GM12892 (cell line): ENCODE results near the gene CCDC33.

Experiments used
- DNase-seq: peaks from one replicate; pipeline ENCODE4 v3.0.0; 2011; ENCODE audit not compliant: insufficient read length
- FAIRE-seq: peaks from 2 replicates; lab custom pipeline; 2011; peaks lifted over from hg19 to GRCh38; lab: Jason Lieb, UNC
- POLR2A ChIP-seq: IDR thresholded peaks from 2 replicates; pipeline ENCODE4 v1.6.1; 2011; ENCODE audit warnings: low read depth, low read length, control low read depth
- POLR2AphosphoS5 ChIP-seq: IDR thresholded peaks from 2 replicates; pipeline ENCODE4 v1.6.1; 2011; ENCODE audit warnings: low read depth, low read length, control low read depth
- TAF1 ChIP-seq: IDR thresholded peaks from 2 replicates; pipeline ENCODE4 v1.6.1; 2011; ENCODE audit warnings: low read depth, mild to moderate bottlenecking, control low read depth, low read length, borderline replicate concordance

CCDC33 gene

DNA sequence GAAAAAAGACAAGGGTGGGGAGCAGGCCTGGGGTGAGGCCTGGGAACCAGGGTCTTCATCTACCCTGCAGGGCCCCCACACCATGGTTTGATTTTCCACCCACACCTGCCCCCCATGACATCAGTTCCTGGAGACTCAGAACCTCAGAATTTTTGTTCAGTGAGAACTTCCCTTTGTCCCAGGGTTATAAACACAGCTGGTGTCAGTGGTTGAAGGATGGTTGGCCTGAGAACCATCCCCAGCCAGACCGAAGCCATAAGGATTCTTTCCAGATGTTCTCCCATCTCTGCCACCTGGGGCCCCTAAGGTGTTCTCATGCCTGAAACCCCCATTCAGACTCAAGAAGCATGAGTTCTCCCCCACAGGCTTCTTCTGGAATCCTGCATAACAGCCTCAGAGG is 16.6 kb downstream of the CCDC33 start:
- TF ChIP-seq POLR2AphosphoS5 (no peak), TAF1 (no peak), POLR2A (no peak)
- FAIRE-seq (no peak), DNase-seq (no peak)

DNA sequence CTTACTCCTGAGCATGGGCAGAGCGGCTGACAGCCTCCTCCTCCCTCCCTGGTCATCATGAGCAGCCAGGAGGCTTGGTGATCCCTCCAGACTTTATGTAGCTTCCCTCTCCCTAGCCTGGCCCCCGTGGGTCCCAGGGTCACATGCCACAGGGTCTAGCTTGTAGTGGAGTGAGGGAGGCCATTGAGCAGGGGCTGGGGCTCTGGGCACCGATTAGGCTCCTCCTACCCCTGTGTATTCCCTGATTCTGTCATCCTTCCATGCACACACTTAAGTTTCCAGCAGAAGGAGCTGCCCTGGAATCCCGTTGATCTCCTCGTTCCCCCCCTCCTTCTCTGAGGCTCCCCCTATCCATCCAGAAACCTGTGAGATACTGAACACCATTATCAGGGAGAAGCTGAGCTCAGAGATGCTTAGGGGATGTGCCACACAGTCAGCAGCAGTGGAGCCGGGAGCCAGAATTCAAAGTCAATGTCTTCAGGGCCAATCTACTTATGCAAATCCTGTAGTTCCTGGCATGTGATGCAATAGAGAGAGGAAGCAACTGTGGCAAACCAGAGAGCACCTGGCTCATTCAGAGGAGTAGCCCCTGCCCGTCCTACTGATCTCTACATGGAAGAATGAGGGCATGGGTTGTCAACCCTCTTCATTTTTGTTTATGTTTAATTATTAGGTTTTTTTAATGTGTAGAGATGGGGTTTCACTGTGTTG is 17.2 kb downstream of the CCDC33 start:
- TF ChIP-seq POLR2AphosphoS5 (no peak), TAF1 (no peak), POLR2A (no peak)
- no peak for FAIRE-seq
- no peak for DNase-seq

DNA sequence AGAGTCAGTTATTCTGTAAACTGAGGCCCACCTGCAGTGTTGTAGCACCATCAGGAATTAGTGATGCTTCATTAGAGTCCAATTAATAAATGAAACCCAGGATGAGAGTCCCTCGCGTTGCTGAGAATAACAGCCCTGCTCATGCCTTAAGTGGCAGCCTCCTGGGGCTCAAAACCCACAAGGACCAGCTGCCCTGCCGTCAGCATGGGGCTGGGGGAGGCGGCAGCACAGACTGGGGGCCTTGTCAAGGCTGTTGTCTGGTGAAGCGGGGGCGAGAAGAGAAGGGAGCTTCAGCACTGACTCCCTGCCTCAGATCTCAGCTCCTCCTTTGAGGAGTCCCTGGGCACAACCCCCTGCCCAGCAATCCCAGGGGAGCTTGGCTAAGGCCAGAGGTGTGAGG is 21.0 kb downstream of the CCDC33 start:
- TF ChIP-seq POLR2A (no peak), TAF1 (no peak), POLR2AphosphoS5 (no peak)
- DNase-seq (no peak), FAIRE-seq (no peak)

DNA sequence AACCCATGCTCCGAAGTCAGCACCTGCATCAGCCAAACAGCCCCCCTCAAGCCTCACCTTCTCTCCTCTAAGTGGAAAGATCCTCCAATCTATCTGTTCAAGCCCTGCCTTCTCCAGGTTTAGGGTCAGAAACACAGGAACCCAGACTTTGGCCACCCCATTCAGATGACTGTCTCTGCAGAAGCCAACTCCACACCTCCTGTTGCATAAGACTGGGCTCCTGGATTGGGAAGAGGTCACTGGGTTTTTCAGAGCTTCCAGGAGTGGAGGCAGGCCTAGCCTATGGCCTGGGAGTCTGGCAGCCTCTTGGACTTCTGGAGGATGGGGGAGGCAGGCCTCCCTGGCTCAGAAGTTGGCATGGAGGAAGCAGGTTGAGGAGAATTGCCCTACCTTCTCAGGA is 21.5 kb downstream of the CCDC33 start:
- no peak for DNase-seq
- TF ChIP-seq TAF1 (no peak), POLR2A (no peak), POLR2AphosphoS5 (no peak)
- FAIRE-seq: no peak

DNA sequence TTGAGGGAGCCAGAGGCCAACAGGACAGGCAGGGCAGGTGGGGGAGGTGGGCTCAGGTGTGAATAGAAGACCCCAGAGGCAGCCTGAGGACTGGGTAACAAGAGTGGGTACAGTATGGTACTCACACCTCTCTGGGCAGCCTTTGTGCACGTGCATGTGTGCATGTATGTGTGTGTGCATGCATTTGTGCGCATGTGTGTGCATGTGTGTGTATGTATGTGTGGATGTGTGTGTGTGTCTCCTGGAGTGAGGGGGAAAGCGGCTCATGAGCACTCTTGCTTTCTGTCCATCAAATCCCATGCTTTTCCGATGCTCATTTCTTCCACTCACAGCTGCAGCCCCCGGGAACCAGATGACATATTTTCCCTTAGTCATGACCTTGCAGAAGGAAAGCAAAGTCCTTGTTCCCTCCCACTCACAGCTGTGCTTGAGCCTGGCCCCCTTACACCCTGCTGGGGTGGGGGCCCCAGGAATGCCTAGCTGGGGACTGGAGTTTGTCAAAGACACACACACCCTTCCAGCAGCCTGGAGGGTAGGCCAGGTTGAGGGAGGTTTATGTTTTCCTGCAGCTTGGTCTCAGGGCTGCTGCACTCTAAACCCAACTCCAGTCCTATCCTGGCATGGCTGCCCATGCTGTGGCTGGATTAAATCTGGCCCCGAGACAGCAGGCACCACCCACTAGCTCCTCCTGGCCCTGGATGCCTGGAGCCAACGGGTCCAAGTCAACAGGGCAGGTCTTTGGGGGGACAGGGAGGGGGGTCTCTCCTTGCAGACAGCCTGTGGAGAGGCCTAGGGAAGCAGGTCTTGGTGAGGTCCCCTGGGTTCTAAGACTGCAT is 22.5 kb downstream of the CCDC33 start:
- no peak for TF ChIP-seq TAF1
- TF ChIP-seq POLR2A: no peak
- TF ChIP-seq POLR2AphosphoS5: no peak
- DNase-seq (no peak), FAIRE-seq (no peak)

DNA sequence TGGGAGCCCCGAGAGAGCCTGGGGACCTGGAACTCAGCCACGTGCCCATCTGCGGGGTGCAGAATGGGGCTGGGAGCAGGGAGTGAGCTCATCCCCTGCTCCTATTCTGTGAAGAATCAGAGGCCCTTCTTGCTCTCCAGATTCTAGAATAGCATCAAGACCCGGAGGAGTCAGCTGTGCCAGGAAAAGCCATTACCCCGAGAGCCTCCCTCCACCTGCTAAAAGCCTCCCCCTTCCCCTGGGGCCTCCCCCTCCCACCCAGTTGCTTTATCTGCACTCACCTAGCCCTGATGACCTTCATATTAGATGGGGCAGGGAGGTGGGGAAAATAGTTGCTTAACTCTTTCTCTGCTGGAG is 23.1 kb downstream of the CCDC33 start:
- TF ChIP-seq TAF1 (no peak), POLR2A (no peak), POLR2AphosphoS5 (no peak)
- no peak for DNase-seq
- no peak for FAIRE-seq

DNA sequence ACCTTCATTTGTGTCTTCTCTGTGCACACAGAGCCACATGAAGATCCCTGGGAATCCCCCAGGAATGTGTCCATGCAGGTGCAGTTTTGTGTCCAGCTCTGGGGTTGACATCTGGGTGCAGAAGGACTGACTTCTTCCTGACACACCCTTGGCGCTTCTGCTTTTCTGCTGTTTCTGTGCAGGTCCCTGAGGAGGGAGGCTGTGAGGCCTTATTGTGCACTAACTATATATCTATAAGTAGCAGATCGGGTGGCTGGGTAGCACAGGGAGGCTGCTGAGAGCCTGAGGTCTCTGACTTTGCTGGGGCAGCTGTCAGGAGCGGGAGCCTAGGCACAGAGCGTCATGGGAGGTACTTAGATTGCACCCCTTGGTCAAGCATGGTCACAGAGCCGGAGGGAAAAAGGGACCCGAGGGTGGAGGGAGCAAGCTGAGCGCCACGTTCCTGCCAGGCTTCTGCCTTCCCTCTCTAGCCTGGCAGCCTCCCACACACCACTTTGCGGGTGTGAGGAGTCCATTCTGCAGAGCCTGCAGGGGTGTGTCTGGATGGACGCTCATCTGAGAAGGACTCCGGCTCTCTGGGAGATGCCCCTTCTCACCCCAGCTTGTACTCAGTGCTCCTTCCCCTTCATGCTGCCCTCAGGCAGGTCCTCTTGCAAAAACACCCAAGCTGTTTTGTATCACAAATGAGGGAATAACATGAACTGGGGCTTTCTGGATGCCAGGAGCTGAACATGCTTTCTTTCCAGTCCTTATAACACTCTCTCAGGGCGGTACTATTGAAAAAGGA is 23.9 kb downstream of the CCDC33 start:
- FAIRE-seq (no peak), DNase-seq (no peak)
- TF ChIP-seq TAF1 (no peak), POLR2A (no peak), POLR2AphosphoS5 (no peak)

DNA sequence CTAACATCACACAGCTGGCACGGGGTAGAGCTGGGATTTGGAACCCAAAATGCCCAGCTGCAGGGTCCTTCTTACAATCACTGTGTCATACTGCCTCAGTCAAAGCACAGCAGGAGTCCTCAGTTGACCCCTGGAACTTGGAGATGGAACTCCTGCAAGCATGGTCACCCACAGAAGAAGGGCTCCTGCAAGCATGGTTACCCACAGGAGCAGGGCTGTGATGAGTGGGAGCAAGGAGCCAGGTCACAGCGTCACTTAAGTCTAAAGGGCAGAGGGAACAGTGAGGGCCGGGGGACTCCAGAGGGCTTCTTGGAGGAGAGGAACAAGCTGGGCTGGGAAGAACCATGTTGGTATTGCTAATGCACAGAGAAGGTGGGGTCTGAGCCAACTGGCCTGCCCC is 24.9 kb downstream of the CCDC33 start:
- FAIRE-seq: no peak

DNA sequence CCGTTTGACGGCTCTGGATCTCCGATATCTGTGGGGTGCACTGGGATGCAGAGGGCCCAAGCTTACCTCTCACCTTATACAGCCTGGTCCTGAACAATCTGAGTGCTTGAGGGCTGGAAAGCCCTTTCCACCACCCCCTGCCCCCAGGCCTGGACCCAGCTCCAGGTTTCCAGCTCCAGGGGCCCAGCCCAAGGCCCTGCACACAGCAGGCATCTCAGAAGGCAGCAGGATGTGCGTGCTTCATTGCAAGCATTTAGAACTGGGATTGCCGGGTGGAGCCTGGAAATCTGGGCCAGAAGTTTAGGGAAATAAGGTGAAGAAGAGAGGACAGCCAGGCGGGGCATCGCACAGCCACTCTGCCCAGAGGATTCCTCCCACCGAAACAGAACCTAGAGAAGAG is 25.6 kb downstream of the CCDC33 start:
- no peak for DNase-seq
- FAIRE-seq: no peak
- no peak for TF ChIP-seq TAF1
- no peak for TF ChIP-seq POLR2AphosphoS5
- TF ChIP-seq POLR2A: no peak

More for the DNA sequence above, 24.9 kb downstream of the CCDC33 start:
- DNase-seq: no peak
- no peak for TF ChIP-seq TAF1
- no peak for TF ChIP-seq POLR2AphosphoS5
- TF ChIP-seq POLR2A: no peak

DNA sequence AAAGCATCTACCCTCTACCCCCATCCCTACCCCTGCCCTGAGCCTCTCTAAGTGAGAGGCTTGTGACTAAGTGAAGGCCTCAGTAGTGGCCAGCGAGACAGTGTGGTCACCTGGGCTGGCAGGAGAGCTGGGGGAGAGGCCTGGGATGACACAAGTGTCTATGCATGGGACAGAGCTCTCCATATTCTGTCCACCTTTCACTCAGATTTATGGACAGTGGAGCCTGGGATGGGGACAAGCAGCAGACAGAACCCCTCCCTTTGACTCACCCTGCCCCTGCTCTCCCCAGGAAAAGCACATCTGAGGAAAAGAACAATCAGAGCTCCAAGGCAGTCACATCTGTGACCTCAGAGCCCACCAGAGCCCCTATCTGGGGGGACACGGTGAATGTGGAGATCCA is 26.0 kb downstream of the CCDC33 start:
- FAIRE-seq: no peak
- no peak for DNase-seq

DNA sequence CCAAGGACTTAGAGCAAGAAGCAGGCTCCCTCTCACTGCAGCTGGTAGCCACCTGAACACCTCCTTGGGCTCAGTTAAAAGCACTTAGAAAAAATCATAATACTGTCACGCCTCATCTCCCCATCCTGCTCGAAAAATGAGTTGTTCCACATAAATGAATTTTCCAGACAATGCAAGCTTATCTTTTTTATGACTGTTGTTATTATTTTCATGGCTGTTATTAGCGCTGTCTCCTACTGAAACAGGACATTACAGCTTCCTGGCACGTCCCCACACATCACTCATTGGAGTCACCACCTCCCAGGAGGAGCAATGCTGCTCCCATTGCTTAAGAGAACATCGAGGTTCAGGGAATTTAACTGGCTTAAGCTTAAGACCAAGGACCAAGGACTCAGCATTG is 26.5 kb downstream of the CCDC33 start:
- no peak for TF ChIP-seq POLR2A
- TF ChIP-seq TAF1: no peak
- no peak for TF ChIP-seq POLR2AphosphoS5
- DNase-seq (no peak), FAIRE-seq (no peak)

More for the DNA sequence above, 26.0 kb downstream of the CCDC33 start:
- TF ChIP-seq TAF1 (no peak), POLR2A (no peak), POLR2AphosphoS5 (no peak)
